ENCODE data around the gene RACGAP1.

Gene RACGAP1, protein sequence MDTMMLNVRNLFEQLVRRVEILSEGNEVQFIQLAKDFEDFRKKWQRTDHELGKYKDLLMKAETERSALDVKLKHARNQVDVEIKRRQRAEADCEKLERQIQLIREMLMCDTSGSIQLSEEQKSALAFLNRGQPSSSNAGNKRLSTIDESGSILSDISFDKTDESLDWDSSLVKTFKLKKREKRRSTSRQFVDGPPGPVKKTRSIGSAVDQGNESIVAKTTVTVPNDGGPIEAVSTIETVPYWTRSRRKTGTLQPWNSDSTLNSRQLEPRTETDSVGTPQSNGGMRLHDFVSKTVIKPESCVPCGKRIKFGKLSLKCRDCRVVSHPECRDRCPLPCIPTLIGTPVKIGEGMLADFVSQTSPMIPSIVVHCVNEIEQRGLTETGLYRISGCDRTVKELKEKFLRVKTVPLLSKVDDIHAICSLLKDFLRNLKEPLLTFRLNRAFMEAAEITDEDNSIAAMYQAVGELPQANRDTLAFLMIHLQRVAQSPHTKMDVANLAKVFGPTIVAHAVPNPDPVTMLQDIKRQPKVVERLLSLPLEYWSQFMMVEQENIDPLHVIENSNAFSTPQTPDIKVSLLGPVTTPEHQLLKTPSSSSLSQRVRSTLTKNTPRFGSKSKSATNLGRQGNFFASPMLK

DNA sequence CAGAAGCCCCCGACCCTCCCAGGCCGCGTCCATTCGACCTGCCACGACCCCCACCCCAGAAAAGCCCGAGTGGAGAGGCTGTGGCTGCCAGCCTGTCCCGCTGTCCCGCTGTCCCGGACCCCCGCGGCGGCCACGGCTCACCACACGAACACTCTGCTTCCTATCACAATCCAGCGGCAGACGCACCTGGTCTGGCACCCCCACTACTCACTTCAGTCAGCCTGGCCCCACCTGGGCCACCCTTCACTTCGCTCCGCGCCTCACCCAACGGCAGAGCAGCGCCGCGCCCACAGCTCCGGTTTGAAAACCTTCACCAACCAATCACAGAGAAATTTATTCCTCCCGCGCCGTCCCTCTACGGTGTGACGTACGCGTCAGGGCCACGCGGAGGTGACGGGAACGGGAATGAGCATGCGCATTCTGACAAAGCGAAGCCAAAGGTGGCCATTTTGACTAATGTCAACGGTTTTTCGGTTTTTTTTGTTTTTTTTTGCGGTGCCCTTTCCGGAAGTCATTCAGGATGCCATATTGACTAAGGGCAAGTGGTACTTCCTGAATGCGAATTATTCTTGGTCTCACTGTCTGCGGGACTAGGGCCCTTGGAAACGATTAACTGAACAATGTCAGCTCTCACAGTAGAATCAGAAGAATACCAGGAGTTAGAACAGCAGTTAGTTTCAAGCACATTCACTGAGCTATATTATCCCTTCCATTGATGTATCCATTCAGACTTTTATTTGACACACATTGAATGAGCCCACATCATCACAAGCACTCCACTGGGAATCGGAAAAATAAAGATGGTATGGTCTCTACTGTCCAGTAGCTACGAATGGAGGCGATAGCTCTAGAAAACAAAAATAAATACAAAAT lies at the start of gene RACGAP1:
Gene RACGAP1, minus strand, starts transcription at position 308 of the 873 bp plus-strand sequence. CDS start 8,779 bp downstream, outside the sequence.
- DNase-seq (ENCODE audit: low read depth) = peak; percentile 77

DNA sequence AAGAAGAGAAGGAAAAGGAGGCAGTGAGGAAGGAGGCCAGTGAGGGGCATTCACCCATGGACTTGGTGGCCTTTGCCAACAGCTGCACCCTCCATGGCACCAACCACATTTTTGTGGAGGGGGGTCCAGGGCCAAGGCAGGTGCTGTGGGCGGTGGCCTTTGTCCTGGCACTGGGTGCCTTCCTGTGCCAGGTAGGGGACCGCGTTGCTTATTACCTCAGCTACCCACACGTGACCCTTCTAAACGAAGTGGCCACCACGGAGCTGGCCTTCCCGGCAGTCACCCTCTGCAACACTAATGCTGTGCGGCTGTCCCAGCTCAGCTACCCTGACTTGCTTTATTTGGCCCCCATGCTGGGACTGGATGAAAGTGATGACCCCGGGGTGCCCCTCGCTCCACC lies 48.4 kb upstream of the RACGAP1 start:
- no peak for DNase-seq (ENCODE audit: low read depth)

DNA sequence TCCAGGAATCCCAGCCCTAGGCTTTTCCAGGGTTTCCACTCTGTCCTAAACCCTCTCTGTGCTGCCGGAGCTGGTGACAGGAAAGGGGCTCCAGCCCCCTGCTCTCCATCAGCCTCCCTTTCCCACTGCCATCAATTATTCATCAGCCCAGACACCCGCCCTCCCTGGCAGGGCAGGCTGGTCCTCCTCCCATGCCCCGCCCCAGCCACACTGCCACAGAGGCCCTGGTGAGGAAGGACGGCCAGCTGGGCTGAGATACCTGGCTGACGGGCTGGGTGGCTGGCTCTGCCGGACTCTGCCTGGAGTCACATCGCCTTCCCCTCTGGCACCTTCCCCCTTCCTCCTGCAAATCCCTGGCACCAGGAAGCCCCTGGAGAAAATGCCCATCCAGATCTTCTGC lies 47.9 kb upstream of the RACGAP1 start:
- no peak for DNase-seq (ENCODE audit: low read depth)

DNA sequence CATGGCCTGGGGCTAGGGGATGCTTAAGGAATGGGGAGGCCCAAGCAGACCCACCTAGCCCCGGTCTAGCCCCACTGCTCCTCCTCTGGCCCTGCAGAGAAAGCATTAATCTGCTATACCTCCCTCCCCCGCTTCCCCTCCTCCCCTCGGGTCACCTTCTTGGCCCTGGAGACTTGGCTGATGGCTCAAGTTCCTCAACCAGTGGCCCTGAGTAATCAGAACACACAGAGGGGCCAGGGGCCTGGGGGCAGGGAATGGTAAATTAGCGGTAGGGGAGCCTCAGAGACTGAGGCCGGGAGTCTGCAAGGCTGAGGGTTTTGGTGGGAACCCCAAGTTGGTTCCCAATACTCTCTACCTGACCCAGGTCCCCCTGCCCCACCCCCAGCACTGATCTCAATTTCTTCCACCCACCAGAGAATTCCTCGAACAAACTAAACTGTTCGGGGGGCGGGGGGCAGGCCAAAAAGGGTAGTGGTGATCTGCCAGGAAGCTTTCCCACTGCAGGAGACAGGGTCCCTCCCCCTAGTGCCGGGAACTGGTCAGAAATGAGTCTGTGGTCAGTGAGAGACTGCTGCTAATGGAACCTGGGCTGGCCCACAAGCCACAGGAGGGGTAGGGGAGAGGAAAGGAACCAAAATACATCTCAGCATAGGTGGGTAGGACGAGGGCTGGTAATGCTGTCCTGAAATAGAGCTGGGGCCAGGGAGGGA lies 47.1 kb upstream of the RACGAP1 start:
- no peak for DNase-seq (ENCODE audit: low read depth)

DNA sequence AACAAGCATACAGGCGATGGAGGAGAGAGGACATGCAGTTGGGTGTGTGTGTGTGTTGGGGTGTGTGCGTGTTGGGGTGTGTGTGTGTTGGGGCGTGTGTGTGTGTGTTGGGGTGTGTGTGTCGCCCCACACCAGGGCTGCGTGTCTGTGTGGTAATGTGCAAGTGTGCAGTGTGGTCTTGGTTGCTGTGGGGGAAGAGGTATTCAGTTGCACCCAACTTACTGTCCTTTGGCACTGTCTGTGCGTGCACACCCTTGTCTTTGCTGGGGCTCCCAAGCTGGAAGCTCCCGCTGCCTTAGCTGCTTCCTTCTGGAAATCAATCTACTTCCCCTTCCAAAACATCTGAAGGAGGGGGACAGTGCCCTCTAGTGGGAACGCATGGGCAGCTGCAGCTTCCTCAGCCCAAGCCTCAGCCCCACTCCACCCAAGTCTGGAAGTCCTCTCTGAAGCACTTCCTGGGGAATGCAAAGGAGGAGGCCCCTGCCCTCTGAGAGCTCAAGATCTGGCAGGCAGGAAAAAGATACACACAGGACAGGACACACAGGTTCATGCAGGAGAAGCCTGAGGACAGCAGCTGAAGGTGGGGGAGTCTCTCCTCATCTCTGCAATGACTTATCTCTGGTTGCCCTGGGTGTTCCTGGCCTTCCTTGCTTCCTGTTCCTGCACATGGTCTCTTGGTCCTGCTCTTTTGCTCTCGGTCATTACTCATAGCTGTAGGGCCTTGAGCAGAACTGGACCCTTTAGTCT lies 45.2 kb upstream of the RACGAP1 start:
- DNase-seq (ENCODE audit: low read depth) = peak; percentile 34

DNA sequence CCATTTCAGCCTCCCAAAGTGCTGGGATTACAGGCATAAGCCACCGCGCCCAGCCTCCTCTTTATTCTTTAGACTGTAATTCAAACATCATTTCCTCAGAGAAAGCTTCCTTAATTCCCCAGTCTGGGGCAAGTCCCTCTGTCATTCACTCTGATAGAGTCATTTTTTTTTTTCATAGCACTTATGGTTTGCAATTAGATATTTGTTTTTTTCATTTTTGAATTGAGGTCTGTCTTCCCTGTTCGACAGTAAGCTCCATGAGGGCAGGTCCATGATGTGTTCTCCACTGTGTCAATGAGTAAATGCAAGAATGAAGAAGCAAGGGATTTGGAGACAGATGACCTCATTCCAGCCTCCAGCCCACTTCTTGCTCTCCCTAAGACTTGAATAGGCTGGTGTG lies 44.2 kb upstream of the RACGAP1 start:
- no peak for DNase-seq (ENCODE audit: low read depth)

DNA sequence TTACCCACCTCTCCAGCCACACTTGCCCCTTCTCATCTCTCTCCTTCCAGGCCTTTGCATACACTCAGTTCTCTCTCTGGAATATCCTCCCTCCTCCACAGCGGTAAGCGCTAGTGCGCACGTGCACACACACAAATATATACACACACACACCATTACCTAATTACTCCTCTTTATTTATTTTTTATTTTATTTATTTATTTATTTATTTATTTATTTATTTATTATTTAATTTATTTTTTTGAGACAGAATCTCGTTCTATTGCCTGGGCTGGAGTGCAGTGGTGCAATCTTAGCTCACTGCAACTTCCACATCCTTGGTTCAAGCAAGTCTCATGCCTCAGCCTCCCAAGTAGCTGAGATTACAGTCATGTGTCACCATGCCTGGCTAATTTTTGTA lies 43.8 kb upstream of the RACGAP1 start:
- DNase-seq (ENCODE audit: low read depth) = no peak

DNA sequence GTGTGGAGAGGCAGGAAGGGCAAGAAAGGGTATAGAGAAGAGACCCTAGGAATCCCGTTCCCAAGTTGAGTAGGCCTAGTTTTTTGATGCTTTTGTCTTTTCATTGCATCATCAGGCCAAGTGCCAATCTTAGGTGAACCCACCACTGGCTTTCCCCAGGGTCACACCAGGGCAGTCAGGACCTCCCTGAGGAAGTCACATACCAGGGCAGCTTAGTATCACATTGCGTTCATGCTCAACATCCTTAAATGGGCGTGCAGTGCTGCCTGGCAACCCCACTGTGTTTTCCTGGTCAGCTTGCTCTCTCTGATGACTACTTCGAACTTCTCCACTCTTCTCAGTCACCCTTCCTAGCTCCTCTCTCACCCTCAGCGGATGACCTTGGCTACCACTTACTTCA lies 41.1 kb upstream of the RACGAP1 start:
- no peak for DNase-seq (ENCODE audit: low read depth)

DNA sequence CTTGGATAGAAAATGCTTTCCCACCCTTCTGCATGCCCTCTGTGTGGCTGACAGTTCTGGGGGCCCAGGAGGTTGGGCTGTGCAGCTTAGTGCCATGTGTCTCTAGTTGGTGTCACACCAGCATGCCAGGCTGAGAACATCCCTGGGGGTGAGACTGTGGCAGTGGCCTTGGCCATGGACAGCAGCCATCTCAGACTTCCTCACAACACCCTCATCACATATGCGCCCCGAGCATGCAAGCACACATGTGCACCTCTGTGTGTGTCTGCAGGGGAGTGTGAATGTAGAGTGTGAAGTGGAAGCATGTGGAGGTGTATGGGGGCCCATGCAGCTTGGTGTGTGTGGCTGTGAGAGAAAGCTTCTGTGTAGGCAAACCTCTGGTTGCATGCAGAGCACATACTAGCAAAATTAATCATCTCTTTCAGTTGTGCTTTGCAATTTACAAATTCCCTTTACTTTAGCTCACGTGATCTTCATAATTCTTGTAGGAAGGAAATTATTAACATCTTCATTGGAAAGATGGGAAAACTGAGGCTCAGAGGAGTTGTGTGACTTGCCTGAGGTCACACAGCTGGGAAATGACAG lies 40.5 kb upstream of the RACGAP1 start:
- no peak for DNase-seq (ENCODE audit: low read depth)

DNA sequence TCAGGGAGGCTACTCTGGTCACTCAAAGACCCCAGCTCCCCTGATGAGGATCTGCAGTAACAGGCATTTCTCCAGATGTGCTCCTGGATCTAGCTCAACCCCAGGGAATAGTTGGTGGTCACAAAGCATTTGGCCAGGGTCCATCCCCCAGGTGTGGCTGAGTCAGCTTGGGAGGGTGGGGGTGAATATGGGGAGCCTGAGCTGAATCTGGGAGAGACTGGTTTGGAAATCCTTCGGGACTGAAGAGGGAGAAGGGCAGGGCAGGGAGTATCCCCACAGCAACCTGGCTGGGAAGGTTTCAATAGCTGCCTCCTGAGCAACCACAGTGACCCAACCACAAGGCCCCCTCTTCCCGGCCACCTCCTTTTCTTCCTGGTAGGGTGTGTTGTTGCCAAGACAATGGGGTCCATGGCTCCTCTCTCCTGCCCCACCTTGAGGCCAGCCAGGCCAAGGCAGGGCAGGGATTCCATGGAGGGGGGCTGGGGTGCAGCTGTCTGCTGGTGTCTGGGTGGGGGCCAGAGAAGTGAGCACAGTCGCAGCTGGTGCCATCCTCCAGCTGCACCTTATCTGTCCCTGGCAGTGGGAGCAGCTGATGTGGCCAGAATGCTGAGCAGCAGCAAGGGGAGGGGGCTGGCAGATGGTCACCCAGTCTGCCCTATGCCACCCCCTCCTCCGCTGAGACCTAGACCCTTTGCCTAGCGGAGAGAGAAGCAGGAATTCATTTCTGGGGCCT lies 37.6 kb upstream of the RACGAP1 start:
- DNase-seq (ENCODE audit: low read depth) = no peak

DNA sequence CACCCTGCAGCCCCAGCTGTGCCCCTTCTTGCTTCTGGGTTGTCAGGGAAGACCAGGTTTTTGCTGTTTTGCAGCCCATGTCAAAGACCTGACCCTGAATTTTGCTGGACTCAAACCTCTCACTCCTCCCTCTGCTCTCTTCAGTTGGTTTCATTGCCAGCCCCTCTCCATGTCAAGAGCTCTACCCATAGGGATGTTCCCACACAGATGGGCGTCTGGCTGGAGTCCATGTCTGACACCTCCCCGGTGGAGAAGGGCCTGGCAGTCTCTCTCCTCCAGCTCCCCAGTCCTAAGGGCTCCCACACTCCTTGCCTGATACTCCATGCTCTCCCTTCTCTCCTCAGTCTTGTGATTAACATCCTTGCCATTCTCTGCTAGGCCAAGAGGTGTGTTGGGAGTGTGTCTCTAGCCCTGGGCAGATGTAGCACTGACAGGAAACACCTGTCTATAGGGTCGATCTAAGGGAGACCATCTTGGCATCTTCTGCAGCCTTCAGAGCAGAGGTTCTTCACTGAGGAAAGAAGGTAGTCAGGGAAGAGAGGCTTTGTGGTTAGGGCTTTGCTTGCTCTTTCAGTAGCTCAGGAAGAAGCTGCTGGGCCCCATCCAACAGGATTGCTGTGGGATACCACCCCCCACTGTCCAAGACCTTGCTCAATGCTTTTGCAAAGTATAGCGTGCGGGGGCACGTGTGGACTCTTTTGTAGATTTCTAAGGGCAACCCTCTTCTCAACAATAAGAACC lies 36.8 kb upstream of the RACGAP1 start:
- DNase-seq (ENCODE audit: low read depth) = no peak

DNA sequence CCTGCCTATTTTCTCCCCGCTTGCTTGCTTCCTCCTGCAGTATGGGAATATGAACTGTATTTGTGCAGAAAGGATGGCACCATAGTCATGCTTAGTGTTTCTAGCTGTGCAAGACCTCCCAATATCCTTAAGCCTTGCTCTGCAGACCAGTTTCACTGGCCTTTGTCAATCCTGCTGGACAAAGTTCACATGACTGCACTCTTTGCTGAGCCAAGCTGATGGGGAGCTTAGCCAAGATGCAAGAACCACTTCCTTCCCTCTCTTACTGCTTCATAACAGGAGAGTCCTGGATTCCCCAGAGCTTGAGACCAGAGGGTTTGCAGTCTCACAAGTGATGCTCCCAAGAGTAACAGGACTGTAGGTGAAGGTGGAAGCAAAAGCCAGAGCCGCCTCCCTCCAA lies 35.9 kb upstream of the RACGAP1 start:
- no peak for DNase-seq (ENCODE audit: low read depth)

DNA sequence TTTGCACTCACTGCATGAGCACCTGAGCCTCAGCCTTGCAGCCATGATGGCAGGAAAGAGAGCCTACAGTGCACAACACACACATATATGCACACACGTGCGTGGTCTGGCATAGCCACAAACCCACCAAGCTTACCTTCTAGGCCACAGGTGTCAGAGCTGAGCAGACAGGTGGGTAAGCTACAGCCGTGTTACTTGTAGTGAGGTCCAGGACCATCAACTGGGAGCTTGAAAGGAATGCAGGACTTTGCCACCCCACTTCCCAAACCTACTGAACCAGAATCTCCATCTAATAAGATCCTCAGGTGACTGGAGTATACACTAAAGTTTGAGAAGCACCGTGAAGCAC lies 34.8 kb upstream of the RACGAP1 start:
- no peak for DNase-seq (ENCODE audit: low read depth)

DNA sequence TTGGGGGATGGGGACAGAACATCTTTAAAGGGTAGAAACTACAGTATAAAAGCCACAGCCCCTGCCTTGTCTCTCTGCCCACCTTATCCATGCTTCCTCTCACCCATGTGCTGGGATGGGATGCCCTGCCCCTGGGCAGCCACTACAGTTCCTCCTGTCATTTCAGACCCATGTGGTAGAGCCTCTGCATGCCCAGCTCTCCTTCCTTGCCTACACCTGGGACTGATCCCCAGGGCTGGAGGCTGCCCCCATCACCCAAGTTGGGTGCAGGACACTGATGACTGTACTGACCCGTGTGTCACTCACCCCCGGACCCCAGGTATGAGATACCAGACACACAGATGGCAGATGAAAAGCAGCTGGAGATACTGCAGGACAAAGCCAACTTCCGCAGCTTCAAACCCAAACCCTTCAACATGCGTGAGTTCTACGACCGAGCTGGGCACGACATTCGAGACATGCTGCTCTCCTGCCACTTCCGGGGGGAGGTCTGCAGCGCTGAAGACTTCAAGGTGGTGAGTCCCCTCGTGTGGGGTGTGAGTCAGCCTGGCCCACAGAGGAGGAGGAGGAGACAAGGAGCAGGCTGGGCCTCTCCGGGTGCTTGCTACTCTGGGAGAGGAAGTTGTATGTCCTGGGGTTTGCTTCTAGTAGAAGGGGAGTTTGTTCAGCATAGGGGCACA lies 34.3 kb upstream of the RACGAP1 start:
- no peak for DNase-seq (ENCODE audit: low read depth)

DNA sequence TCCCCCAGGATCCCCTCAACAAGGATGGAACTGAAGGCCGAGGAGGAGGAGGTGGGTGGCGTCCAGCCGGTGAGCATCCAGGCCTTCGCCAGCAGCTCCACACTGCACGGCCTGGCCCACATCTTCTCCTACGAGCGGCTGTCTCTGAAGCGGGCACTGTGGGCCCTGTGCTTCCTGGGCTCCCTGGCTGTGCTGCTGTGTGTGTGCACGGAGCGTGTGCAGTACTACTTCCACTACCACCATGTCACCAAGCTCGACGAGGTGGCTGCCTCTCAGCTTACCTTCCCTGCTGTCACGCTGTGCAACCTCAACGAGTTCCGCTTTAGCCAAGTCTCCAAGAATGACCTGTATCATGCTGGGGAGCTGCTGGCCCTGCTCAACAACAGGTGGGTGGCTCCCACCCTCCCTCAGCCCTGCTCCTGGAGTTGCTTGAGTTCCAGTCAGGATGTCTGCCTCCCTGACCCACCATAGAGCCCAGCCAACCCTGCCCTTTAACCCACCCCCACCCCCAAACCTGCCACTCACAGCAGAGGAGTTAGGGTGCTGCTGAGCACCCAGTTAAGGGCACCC lies 33.5 kb upstream of the RACGAP1 start:
- no peak for DNase-seq (ENCODE audit: low read depth)

DNA sequence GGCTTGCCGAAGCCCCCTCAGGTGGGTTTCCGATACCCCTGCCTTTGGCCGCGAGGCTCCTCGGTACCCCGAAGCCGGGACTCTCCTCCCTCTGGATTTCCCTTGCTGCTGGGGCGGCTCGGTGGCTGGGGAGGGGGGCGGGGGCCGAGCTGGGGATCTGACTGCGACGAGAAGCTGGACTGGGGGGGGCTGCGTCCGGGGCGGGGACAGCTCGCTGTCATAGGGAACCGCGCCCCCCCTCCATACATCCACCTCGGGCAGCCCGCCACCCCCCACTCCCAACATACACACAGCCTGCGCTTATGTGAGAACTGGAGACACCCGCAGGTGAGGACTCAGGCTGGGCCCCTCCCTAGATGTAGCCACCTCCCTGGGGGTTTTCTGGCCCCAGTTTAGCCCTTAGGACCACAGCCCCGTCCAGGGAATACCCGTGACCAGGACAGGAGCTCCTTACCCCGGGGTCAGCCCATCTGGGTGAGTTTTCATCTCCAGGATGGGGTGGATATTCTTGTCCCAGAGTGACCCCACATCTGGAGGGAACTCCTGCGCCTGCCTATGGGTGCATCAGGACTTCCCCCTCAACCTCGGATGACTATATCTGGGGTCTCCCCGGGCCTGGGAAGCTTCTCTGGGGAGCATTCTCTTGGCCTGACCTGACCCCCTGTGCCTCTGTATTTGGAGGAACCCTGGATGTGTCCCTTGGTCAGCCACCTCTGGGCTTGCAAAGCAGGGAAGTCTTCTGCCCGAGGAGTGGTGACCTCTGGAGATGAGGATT lies 32.8 kb upstream of the RACGAP1 start:
- no peak for DNase-seq (ENCODE audit: low read depth)

DNA sequence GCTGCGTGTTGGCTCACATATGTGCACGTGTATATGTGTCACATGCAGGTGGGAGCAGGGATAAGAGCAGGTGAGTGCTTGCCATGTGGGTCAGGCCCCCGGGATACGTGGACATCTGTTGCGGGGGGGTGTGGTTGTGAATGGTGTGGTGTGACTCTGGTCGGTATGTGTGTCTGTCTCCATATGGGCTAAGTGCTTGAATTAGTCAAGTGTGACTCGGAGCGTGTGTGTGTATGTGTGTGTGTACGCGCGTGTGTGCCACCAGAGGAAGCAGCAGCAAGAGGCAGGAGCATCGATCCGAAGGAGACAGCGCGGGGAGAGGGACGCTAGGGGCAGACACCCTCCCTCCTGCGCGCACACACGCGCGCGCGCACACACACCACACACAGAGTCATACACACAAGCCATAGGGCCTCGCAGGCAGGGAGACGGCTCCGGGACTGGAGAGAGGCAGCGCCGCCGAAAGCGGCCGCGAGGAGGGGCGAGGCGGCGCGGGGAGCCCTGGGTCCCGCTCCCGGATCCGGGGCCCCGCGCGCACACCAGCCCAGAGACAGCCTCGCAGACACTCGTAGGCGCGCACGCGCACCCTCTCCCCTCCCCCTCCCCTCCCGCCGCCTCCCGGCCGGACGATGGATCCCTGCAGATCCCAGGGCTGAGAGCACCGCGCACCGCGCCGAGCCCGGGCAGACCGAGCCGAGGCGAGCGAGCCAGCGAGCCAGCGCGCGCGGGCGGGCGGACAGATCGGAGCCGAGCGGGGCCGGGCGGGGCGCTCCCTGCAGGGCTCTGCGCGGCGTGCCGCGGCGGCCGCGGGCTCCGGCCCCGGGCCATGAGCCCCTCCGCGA lies 31.9 kb upstream of the RACGAP1 start, which contains the start of gene ASIC1:
Gene ASIC1, plus strand, starts transcription at position 597 of the 842 bp plus-strand sequence. CDS start 1,171 bp downstream, outside the sequence.
- DNase-seq (ENCODE audit: low read depth) = no peak

Measured in stimulated activated CD8-positive, alpha-beta memory T cell treated with anti-CD3 and anti-CD28 coated beads, Interleukin-15, amount 100 ng/mL, for 24 hours (primary cell).